SKM-1 treated with dmso at 0.1 percent for 144 hours (cell line): ENCODE measurements around the gene TOP2A.

Experiments used
- DNase-seq: peaks from one replicate; lab custom pipeline; 2025; ENCODE audit not compliant: unreplicated experiment; lab: John Stamatoyannopoulos, UW

The TOP2A gene

DNA sequence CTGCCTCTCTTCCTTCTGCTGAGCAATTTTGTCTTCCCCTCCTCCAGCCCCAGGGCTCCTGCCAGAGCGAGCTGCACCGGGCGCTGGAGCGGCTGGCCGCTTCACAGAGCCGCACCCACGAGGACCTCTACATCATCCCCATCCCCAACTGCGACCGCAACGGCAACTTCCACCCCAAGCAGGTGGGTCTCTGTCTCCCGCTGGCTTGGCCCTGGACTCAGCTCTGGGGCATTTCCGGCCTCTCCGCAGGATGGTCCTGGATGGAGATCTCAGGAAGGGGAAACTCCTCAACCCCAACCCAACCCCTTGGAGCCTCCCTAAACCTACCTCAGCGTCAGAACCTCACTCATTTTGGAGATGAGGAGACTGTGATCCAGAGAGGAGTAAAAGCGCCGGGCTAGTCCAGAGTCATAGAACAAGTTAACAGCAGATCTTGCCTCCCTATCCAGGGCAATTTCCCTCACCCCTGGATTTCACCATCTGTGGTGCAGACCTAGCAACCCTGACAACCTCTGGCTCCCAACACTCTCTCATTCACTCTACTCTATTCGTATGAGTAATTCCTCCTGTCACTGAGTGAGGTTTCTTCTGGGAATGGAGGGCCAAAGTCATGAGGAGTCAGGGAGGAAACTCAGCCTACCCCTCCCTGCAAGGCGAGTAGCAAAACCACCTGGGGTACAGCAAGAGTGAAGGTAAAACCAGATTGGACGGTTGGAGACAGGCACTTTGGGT, 36.4 kb upstream of the TOP2A start:
- no peak for DNase-seq

- no peak for DNase-seq
These were observed 35.3 kb upstream of the TOP2A start for GRCh38 chr17:40452921-40453378.

DNA sequence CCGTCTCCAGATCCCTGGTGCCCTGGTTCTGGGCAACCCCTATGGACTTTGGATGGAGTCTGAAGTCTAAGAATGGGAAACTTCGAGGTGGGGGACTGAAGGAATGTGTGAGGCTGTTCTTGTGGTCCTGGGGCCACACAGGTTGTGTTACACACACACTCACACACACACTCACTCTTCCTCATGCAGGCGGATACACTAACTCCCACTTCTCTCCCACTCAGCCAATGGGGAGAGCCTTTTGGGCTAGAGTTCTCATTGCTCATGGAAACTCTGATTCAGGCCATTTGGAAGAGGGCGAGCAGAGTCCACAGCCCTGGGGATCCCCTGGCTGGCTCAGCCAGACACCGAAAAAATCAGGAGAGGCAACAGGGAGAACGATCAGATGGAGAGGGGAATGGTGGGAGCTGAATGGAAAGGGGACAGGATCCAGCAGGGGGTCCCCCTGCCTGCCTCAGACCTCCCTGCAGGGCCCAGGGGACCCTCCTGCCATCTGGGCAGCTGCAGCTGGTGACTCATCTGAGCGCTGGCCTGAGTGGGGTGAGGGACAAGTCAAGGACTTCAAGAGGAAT, 34.6 kb upstream of the TOP2A start:
- no peak for DNase-seq

DNA sequence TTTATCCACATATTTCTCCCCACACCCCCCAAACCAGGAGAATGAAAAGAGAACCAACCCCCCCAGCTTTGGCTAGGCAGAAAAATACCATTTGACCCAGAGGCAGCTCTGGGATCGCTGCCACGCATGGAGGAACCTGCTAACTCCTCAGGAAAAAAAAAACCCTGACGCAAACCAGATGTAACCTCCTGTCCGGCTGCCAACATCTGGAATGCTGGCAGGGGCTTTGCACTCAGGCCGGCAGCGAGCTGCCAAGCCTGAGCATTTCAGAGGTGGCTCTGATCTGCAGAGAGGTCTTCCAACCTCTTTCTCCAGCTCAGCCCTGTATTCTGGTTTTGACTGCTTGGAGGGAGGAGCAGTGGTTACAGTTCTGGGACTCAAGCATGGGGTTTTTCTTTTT, 33.7 kb upstream of the TOP2A start:
- DNase-seq, result no peak

DNA sequence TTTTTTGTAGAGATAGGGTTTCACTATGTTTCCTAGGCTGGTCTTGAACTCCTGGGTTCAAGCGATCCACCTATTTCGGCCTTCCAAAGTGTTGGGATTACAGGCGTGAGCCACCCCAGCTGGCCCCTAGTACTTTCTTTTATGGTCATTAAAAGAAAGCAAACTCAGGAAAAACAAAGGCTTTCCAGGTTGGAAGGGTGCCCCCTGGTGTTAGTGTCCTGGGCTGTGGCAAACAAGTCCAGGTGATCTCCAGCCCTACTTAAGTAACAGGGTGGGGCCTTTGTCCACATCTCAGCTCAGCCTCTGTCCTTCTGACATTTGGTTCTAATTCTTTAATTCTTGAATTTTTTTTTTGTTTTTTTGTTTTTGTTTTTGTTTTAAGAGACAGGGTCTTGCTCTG, 32.5 kb upstream of the TOP2A start:
- DNase-seq, result peak; percentile 21

DNA sequence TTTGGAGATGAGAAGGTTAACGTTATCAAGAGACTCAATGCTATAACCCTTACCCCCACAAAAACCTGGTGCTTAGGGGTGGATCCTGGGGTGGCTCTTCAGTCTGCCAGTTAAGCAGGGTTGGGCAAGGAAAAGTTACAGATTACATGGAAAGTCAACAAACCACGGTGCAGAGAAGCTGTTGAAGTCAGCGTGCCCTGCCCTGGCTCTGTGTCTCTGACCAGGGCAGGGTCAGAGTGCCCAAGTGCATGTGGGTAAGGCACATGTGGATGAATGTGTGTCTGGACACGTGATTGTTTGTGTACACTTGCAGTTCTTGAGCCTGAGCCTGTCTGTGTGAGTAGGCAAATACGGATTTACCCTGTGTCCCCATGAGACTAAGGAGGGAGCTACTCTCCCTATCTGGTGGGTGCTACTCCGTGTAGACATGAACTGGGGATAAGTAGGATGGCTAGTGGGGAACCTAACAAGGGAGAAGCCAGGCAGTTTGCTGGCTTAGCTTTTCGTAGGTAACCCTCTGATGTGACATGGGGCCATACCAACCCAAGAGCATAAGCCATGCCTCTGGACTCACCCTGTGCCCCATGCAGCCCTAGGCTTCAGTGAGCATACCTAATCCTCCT, 31.1 kb upstream of the TOP2A start:
- no peak for DNase-seq

- DNase-seq, result peak; percentile 32
These were observed 30.5 kb upstream of the TOP2A start for GRCh38 chr17:40448213-40448638.

DNA sequence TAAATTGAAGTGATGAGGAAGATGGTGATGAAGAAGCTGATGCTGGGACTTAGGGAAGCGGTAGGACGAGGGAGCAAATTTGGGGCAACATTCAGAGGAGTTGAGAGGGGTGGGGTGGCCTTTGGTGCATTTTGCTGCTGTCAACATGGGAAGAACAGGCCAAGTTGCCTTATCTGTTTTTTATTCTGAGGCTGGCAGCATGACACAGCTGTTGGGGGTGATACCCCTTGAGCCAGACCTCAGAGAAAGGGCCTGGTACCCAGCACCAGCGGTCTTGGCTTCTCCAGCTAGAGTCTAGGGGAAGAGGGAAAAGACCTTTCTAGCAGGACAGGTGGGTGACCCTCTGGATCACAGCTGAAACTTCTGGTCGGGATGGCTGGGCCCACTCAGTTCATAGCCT, 30.1 kb upstream of the TOP2A start:
- no peak for DNase-seq

DNA sequence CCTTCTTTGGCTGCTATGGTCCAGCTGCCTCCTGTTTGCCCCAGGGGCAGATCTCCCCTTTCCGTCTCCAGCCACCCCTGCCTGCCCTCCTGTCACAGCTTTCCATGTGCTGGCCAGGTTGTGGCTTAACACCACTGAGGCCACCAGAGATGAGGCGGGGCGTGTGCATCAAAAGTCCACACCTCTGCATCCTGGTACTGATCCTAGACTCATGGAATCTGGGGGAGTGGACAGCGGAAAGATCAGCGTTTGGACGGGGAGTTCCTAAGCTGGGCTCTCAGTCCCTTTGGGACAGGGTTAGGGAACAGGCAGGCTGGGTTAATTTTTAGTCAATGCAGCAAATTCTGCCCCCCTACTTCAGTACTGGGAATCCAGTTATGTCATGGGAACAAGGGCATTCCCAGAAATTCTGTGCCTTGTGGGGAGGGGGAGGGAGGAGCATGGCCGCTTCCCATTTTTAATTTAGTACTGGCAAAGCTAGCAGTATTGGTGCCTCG, 29.5 kb upstream of the TOP2A start:
- no peak for DNase-seq

DNA sequence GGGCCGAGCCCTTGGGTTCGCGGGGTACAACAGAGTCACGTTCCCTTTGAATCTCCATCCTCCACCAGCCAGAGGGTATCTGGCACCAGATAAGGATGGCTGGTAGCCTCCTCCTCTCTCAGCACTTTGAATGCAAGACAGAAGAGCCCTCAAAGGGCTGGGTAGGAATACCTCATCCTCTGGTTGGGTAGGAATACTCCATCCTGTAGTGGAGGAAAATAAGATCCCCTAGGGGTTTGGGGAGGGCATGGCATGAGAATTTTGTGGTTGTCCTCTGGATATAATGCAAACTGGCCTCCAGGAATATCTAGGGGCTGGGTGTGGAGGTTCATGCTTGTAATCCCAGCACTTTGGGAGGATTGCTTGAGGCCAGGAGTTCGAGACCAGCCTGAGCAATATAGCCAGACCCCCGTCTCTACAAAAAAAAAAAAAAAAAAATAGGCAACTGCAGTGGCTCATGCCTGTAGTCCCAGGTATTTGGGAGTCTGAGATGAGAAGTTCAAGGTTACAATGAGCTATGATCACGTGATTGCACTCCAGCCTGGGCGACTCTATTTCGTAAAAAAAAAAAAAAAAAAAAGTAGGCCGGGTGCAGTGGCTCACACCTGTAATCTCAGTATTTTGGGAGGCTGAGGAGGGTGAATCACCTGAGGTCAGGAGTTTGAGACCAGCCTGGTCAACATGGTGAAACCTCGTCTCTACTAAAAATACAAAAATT, 28.2 kb upstream of the TOP2A start:
- no peak for DNase-seq

GRCh38 chr17:40443988-40444899, 26.5 kb upstream of the TOP2A start:
- DNase-seq, result peak; percentile 38

GRCh38 chr17:40443196-40443987, 25.7 kb upstream of the TOP2A start, which contains the start of gene IGFBP4:
Gene IGFBP4, plus strand, starts transcription at chr17:40443450. Its CDS starts 286 bp downstream, at chr17:40443736.
- peak; percentile 71 for DNase-seq

DNA sequence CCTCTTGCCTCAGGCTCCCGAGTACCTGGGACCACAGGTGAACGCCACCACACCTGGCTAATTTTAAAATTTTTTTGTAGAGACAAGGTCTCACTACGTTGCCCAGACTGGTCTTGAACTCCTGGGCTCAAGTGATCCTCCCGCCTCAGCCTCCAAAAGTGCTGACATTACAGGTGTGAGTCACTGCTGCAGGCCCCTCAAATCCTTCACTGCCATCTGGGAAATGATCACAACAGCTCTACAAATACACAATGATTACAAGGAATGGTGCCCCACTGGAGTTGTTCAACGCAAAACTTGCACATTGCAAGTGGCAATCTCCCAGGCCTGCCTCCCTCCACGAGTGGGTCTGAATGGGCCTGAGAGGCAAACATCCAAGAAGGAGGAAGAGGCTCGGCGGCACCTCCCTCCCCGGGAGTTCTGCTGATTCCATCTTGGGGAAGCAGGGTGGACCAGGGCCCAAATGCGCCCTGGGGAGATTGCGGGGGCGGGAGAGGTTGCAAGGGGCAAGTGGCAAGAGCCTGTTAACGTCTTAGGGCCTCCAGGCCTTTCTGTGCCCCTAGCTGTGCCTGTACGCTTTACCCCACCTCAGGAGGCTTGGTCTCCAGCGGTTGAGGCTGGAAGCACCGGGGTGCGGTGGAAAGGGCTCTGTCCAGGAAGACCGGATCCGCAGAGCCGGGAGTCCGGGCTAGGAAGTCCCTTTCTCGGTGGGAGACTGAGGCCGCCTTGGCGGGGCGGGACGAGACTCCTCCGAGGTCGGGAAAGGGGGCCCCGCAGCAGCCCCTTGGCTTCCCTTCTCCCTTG, 24.9 kb upstream of the TOP2A start:
- no peak for DNase-seq

DNA sequence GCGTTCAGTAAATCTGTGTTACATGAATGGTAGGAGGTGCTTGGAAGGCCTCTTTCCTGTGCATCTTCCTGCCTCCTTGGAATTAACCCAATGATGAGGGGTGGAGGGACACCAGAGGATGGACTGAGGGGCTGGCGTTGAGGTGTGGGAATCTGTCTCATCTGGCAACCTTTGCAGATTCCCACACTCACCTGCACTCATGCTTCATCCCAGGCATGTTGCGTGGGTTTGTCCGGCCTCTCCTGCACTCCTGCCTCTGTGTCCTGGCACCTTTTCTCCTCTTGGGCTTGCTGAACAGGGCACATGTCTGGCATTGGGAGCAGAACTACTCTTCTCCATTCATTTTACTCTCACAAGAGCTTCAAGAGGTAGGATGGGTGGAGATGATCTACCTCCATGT, 22.5 kb upstream of the TOP2A start:
- DNase-seq, result no peak

DNA sequence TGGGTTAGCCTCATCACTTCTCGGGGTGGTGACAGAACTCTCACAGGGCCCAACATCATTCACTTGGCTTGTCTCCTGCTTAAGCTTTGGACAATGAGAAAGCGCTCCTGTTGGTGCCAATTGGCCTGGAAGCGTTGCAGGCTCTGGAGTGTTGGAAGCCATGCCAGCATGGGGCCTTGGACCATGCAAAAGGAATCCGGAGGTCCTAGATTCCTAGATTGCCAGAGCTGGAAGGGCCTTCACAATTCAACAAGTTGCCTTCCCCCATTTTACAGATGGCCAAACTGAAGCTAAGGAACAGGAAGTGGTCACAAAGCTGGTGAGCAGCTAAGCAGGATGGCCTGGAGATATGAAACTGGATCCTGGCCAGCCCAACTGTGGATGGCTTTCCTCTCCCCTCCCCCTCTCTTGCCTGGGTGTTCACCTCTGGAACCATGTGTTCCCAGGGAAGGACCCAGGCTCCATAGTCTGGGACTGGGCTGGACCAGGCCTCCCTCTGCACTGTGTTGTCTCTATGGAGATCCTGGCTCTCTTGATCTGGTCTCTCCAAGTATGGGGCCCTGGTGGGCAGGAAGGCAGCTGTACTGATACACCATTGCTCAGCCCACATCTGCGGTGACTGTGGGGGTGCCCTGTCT, 19.5 kb upstream of the TOP2A start:
- peak; percentile 25 for DNase-seq

- DNase-seq, result no peak
These were observed 18.9 kb upstream of the TOP2A start for GRCh38 chr17:40436636-40437035.

DNA sequence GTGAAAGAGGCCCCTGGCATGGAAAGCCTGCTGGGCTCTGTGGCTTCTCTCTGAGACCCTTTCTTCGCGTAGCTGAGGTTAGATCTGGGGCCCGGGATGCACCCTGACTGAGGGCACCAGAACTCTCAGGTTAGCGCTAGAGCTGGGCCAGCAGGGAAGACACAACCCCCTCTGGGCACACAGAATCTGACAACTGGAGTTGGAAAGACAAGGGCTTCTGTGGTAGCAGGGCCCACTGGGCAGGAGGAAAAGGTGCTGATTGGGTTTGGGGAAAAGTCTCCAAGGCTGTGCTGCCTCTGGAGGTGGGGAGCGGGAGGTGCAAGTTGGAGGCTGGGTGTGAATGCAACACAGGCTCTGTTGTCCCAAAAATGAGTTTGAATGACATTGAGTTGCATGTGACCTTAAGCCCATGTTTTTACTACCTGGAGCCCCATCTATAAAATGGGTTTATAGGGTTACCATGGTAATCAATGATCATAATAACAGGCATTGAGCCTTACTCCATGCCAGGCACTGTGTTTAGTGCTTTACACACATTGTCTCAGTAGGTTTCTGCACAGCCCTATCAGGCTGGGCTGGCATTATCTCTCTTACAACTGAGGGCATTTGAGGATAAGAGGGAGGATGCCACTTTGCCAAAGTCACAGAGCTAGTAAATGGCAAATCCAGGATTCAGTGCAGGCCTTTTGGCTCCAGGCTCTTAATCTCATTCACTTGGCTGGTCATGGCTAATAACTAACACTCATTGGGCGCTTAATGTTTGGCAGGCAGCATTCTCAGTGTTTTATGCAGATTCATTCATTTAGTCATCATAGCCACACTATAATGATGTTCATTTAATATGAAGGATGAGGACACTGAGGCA, 16.1 kb upstream of the TOP2A start:
- peak; percentile 7 for DNase-seq
